A549 treated with CORT108297 at 1 μM for 4 hours (cell line): ENCODE results near the gene ATP6V0B. TPM values are rescaled to one million over a fixed set of nuclear protein-coding genes. Genes with fewer than 3 reads are reported as not detected.

Source experiments
- total RNA-seq: library from RNA; stranded (reverse); fragments of 200-300 nt; extraction: Qiagen RNA extraction; gene quantifications from 5 replicates; pipeline ENCODE4 v1.2.3, GENCODE V29; 2022

The ATP6V0B gene
- total RNA-seq: 96.0 to 178 TPM (median 153 TPM) in 5 replicates

GRCh38 chr1:43974443-43975248 lies at the start of gene ATP6V0B:
ATP6V0B (plus strand) TSS chr1:43974960; CDS start chr1:43975041, 81 bp downstream.

GRCh38 chr1:43933386-43934100 lies 41.2 kb upstream of the ATP6V0B start, which contains the start of gene ARTN:
ARTN (plus strand) TSS chr1:43933801; CDS start chr1:43935657, 1,856 bp downstream.

GRCh38 chr1:43946236-43947060 lies 28.3 kb upstream of the ATP6V0B start, which contains the start of gene IPO13:
IPO13 (plus strand) TSS chr1:43946950; CDS start chr1:43947601, 651 bp downstream.

GRCh38 chr1:43969746-43970466 lies 4.9 kb upstream of the ATP6V0B start, which contains the start of gene DPH2:
DPH2 (plus strand) TSS chr1:43970010; CDS start chr1:43970176, 166 bp downstream.

GRCh38 chr1:43978551-43979260 lies 3.9 kb downstream of the ATP6V0B start, which contains the start of gene B4GALT2:
B4GALT2 (plus strand) TSS chr1:43979210; CDS start chr1:43981161, 1,951 bp downstream.

GRCh38 chr1:43991476-43992231 lies 16.9 kb downstream of the ATP6V0B start, which contains the start of gene CCDC24:
CCDC24 (plus strand) TSS chr1:43991599; CDS start chr1:43991879, 280 bp downstream.

Other genes starting within 250 kb of the ATP6V0B start
- 0.15 to 0.27 TPM (median 0.20 TPM) in 5 replicates for gene ARTN, start 41.2 kb upstream of the ATP6V0B start, total RNA-seq
- gene IPO13, start 28.0 kb upstream of the ATP6V0B start, total RNA-seq: 11.6 to 17.0 TPM (median 16.1 TPM) in 5 replicates
- gene DPH2, start 5.0 kb upstream of the ATP6V0B start, total RNA-seq: 39.6 to 43.7 TPM (median 41.5 TPM) in 5 replicates
- gene B4GALT2, start 4.2 kb downstream of the ATP6V0B start, total RNA-seq: 46.6 to 71.8 TPM (median 68.6 TPM) in 5 replicates
- gene CCDC24, start 16.6 kb downstream of the ATP6V0B start, total RNA-seq: 5.7 to 8.3 TPM (median 7.8 TPM) in 5 replicates
- 11.9 to 17.8 TPM (median 17.0 TPM) in 5 replicates for gene SLC6A9, start 56.5 kb downstream of the ATP6V0B start, total RNA-seq
- gene KLF17, start 143.9 kb downstream of the ATP6V0B start, total RNA-seq: 0.27 to 0.50 TPM (median 0.34 TPM) in 5 replicates
- 0.02 to 0.03 TPM in 2 of 5 replicates, not detected in the others for gene KLF18, start 166.7 kb downstream of the ATP6V0B start, total RNA-seq
- gene DMAP1, start 238.5 kb downstream of the ATP6V0B start, total RNA-seq: 19.7 to 21.7 TPM (median 20.4 TPM) in 5 replicates